ENCODE results near the gene STON1. TPM values are rescaled to one million over a fixed set of nuclear protein-coding genes. Genes with fewer than 3 reads are reported as not detected.

STON1 gene
- total RNA-seq, 2 donors from 2014 or later, result 15.0 to 19.5 TPM

DNA sequence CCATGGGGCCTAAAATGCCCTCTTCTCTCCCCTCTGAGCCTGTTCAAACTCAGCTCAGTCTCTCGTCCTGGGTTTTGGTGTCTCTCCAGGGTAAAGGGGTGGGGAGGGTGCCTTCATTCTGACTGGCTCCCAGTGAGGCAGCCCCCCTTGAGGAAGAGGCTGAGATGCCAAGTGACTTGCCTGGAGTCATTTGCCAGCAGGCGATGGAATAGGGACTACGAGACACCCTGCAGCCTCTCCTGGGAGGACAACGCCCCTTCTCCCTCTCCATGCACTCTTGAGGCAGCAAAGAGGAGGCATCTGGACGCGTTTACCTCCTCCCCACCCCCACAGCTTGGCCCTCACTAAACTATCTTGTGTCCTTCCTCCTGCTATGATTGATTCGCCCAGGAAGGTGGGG, 760 bp upstream of the STON1 start:
- Mint-ChIP-seq H3K4me1 (peaks cover 24% of the 10 kb centered on the region), H3K4me3 (peak overlapping the region; percentile 79), H3K9me3 (no peaks in the 10 kb centered on the region), H3K27me3 (ENCODE audit: insufficient read depth) (no peaks in the 10 kb centered on the region), H3K27ac (peak overlapping the region; percentile 2), H3K36me3 (ENCODE audit: low read depth) (peaks cover 7% of the 10 kb centered on the region)
- no peaks in the 10 kb centered on the region for H3K36me3 ChIP-seq (ENCODE audit: control insufficient read depth, insufficient read depth, low read length)
- no peak overlapping the region for H3K4me3 ChIP-seq (ENCODE audit: low read length)
- peaks cover 7% of the 10 kb centered on the region for H3K4me1 ChIP-seq (ENCODE audit: control insufficient read depth, insufficient read depth, low read length)
- H3K27me3 ChIP-seq (ENCODE audit: control insufficient read depth, insufficient read depth, low read length, poor library complexity, severe bottlenecking), result no peaks in the 10 kb centered on the region
- no peak overlapping the region for H3K9ac ChIP-seq (ENCODE audit: extremely low read depth, low read length, poor library complexity, severe bottlenecking)
- 42% methylated on average over 7 of the region's 7 CpGs; no CpG with 5 or more reads in 1 of the 2 experiments for WGBS, 2 experiments (ENCODE audit: insufficient coverage in 1 of 2, insufficient read length in 1 of 2)
- peak; percentile 76 for DNase-seq
- no peak overlapping the region for H3K27ac ChIP-seq (ENCODE audit: low read depth, low read length)
- H3K9me3 ChIP-seq (ENCODE audit: control insufficient read depth, low read length), result no peaks in the 10 kb centered on the region
- TF ChIP-seq CTCF (conservative IDR thresholded peaks at IDR 0.05), result no peak

- Histone ChIP-seq H3K27ac (ENCODE audit: low read depth, low read length) (no peak overlapping the region), H3K36me3 (ENCODE audit: control insufficient read depth, insufficient read depth, low read length) (no peaks in the 10 kb centered on the region), H3K9me3 (ENCODE audit: control insufficient read depth, low read length) (no peaks in the 10 kb centered on the region), H3K27me3 (ENCODE audit: control insufficient read depth, insufficient read depth, low read length, poor library complexity, severe bottlenecking) (no peaks in the 10 kb centered on the region), H3K4me3 (ENCODE audit: low read length) (peak overlapping the region; percentile 69), H3K4me1 (ENCODE audit: control insufficient read depth, insufficient read depth, low read length) (peaks cover 7% of the 10 kb centered on the region), H3K9ac (ENCODE audit: extremely low read depth, low read length, poor library complexity, severe bottlenecking) (no peak overlapping the region)
- 7 to 22% methylated on average over 7 to 10 of the region's 15 CpGs for WGBS, 2 experiments (ENCODE audit: insufficient coverage in 1 of 2, insufficient read length in 1 of 2)
- H3K27ac Mint-ChIP-seq, result peak overlapping the region; percentile 48
- no peaks in the 10 kb centered on the region for H3K27me3 Mint-ChIP-seq (ENCODE audit: insufficient read depth)
- no peaks in the 10 kb centered on the region for H3K9me3 Mint-ChIP-seq
- TF ChIP-seq CTCF (conservative IDR thresholded peaks at IDR 0.05), result no peak
- no peak for DNase-seq
- H3K36me3 Mint-ChIP-seq (ENCODE audit: low read depth), result peaks cover 4% of the 10 kb centered on the region
- peak overlapping the region; percentile 79 for H3K4me3 Mint-ChIP-seq
- peaks cover 24% of the 10 kb centered on the region for H3K4me1 Mint-ChIP-seq
These were observed 300 bp upstream of the STON1 start for GRCh38 chr2:48529676-48530032.

GRCh38 chr2:48531141-48531648, 1.2 kb downstream of the STON1 start:
- Mint-ChIP-seq H3K27ac (peak overlapping the region; percentile 59), H3K27me3 (ENCODE audit: insufficient read depth) (no peaks in the 10 kb centered on the region), H3K4me3 (peak overlapping the region; percentile 79), H3K9me3 (no peaks in the 10 kb centered on the region), H3K36me3 (ENCODE audit: low read depth) (no peaks in the 10 kb centered on the region), H3K4me1 (peaks cover 27% of the 10 kb centered on the region)
- H3K27ac ChIP-seq (ENCODE audit: low read depth, low read length), result peak overlapping the region; percentile 73
- no peaks in the 10 kb centered on the region for H3K36me3 ChIP-seq (ENCODE audit: control insufficient read depth, insufficient read depth, low read length)
- peak overlapping the region; percentile 65 for H3K9ac ChIP-seq (ENCODE audit: extremely low read depth, low read length, poor library complexity, severe bottlenecking)
- no peak for TF ChIP-seq CTCF (conservative IDR thresholded peaks at IDR 0.05)
- no peaks in the 10 kb centered on the region for H3K9me3 ChIP-seq (ENCODE audit: control insufficient read depth, low read length)
- no peaks in the 10 kb centered on the region for H3K27me3 ChIP-seq (ENCODE audit: control insufficient read depth, insufficient read depth, low read length, poor library complexity, severe bottlenecking)
- DNase-seq, result peak; percentile 67
- peaks cover 7% of the 10 kb centered on the region for H3K4me1 ChIP-seq (ENCODE audit: control insufficient read depth, insufficient read depth, low read length)
- peak overlapping the region; percentile 84 for H3K4me3 ChIP-seq (ENCODE audit: low read length)
- WGBS, 2 experiments (ENCODE audit: insufficient coverage in 1 of 2, insufficient read length in 1 of 2), result 8 to 48% methylated on average over 3 to 6 of the region's 6 CpGs
